Neuron (in vitro differentiated cells): ENCODE measurements around the gene CASKIN1.

Experiments used
- H2AFZ ChIP-seq: one replicate; pipeline ENCODE4 v1.6.1; 2013; ENCODE audit warnings: low read depth, mild to moderate bottlenecking, inconsistent platforms, low read length, moderate library complexity
- H3K27me3 ChIP-seq: one replicate; pipeline ENCODE4 v1.6.1; 2013; ENCODE audit warnings: low read length; ENCODE audit not compliant: insufficient read depth
- H3K36me3 ChIP-seq: one replicate; pipeline ENCODE4 v1.6.1; 2013; ENCODE audit warnings: low read length; ENCODE audit not compliant: insufficient read depth
- H3K4me1 ChIP-seq: one replicate; pipeline ENCODE4 v1.6.1; 2013; ENCODE audit warnings: low read length; ENCODE audit not compliant: insufficient read depth
- H3K4me3 ChIP-seq: 2 replicates; pipeline ENCODE4 v1.5.1; 2013; ENCODE audit warnings: mild to moderate bottlenecking, low read length, moderate library complexity
- H3K9me3 ChIP-seq: one replicate; pipeline ENCODE4 v1.6.1; 2013; ENCODE audit warnings: low read length

Gene CASKIN1

DNA sequence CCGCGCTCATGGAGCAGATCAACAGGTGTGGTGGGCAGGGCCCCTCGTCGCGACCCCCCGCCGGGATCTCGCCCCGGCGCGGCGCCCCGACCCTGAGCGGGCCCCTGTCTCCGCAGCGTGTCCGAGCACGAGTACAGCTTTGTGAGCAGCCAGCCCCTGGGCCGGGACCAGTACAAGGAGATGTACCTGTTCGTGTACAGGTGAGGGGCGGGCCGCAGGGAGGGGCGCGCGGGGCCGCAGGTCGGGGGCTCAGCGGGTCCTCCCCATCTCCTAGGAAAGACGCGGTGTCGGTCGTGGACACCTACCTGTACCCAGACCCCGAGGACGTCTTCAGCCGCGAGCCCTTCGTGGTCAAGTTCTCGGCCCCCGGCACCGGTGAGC is 40.7 kb upstream of the CASKIN1 start:
- Histone ChIP-seq H2AFZ (no peak overlapping the region), H3K4me3 (no peak overlapping the region), H3K4me1 (no peaks in the 10 kb centered on the region), H3K27me3 (no peaks in the 10 kb centered on the region), H3K36me3 (peaks cover 55% of the 10 kb centered on the region), H3K9me3 (no peaks in the 10 kb centered on the region)

- no peaks in the 10 kb centered on the region for H3K4me1 ChIP-seq
- H3K4me3 ChIP-seq, result no peak within 1 kb of the TSS
- H2AFZ ChIP-seq, result no peak within 1 kb of the TSS
- peaks cover 60% of the 10 kb centered on the region for H3K36me3 ChIP-seq
- H3K27me3 ChIP-seq, result no peaks in the 10 kb centered on the region
- no peaks in the 10 kb centered on the region for H3K9me3 ChIP-seq
Observed at GRCh38 chr16:2236337-2237101, 40.1 kb upstream of the CASKIN1 start, which contains the start of gene DNASE1L2. TSS of gene DNASE1L2 (plus strand) at chr16:2236444. CDS start at chr16:2236817, 373 bp downstream.

DNA sequence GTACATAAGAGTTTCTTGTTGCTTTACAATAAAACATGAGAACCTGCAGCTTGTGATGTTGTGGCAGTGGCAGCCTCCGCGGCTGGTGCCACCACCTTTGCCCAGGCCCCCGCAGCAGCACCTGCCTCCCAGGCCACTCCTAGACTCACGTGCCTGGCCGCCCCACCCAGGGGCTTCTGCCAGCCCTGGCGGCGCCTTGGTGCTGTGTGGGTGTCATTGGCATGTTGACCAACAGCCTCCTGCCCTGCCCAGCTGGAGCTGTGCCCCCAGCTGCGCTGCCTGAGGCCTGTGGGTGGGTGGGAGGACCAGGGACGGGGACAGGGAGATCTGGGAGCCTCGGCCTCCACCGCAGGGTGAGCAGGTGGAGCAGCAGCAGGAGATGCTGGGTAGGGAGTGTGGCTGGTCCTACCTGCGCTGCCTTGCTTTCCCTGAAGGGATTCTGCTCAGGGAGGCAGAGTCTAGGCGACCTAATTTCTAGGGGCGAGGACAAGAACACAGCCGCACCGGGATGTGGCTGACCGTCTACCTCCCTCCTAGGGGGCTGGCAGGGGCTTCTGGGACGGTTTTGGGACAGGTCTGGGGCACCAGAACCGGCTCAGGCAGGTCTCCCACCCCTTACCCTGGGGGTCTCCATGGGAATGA is 39.4 kb upstream of the CASKIN1 start:
- Histone ChIP-seq H3K4me3 (no peak overlapping the region), H3K4me1 (no peaks in the 10 kb centered on the region), H3K27me3 (no peaks in the 10 kb centered on the region), H3K9me3 (no peaks in the 10 kb centered on the region), H2AFZ (no peak overlapping the region), H3K36me3 (peaks cover 66% of the 10 kb centered on the region)

DNA sequence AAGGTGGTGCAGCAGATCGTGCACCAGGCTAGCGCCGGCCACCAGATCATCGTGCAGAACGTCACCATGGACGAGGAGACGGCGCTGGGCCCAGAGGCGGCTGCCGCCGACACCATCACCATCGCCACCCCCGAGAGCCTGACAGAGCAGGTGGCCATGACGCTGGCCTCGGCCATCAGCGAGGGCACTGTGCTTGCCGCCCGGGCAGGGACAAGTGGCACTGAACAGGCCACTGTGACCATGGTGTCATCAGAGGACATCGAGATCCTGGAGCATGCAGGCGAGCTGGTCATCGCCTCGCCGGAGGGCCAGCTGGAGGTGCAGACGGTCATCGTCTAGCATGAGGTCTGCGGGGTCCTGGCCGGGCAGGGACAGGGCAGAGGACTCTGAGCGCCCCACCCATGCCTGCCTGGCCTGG is 38.8 kb upstream of the CASKIN1 start:
- Histone ChIP-seq H3K36me3 (peaks cover 69% of the 10 kb centered on the region), H3K4me3 (no peak overlapping the region)

GRCh38 chr16:2234813-2235170 is 38.4 kb upstream of the CASKIN1 start:
- Histone ChIP-seq H3K36me3 (peaks cover 71% of the 10 kb centered on the region), H3K9me3 (no peaks in the 10 kb centered on the region), H2AFZ (no peak overlapping the region), H3K4me1 (no peaks in the 10 kb centered on the region), H3K27me3 (no peaks in the 10 kb centered on the region), H3K4me3 (no peak overlapping the region)

More for the DNA sequence above, 38.8 kb upstream of the CASKIN1 start:
- no peaks in the 10 kb centered on the region for H3K9me3 ChIP-seq
- H3K4me1 ChIP-seq, result no peaks in the 10 kb centered on the region
- H2AFZ ChIP-seq, result no peak overlapping the region
- H3K27me3 ChIP-seq, result no peaks in the 10 kb centered on the region

DNA sequence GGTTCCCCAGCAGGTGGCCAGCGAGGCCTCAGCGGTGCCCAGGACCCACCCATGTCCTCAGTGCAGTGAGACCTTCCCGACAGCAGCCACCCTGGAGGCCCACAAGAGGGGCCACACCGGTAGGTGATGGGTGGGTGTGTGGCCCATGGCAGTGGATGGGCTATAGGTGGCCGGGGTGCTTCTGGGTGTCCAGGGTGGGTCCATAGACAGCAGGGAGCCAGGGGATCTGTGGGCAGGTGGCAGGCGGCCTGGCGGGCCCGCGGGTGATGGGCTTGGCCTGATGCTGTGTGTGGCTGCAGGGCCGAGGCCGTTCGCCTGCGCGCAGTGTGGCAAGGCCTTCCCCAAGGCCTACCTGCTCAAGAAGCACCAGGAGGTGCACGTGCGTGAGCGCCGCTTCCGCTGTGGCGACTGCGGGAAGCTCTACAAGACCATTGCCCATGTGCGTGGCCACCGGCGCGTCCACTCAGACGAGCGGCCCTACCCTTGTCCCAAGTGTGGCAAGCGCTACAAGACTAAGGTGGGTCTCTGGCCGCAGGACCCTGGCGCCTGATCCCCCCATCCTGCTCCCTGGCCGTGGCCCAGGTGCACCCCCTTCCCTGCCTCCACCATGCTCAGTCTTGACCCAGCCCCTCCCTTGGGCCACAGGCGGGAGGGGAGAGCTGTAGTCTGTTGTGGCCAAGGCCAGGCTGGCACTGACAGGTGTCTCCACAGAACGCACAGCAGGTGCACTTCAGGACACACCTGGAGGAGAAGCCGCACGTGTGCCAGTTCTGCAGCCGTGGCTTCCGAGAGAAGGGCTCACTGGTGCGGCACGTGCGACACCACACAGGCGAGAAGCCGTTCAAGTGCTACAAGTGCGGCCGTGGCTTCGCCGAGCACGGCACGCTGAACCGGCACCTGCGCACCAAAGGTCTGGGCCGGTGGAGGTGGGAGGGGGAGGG is 37.7 kb upstream of the CASKIN1 start:
- H3K4me1 ChIP-seq, result no peaks in the 10 kb centered on the region
- no peaks in the 10 kb centered on the region for H3K27me3 ChIP-seq
- peaks cover 71% of the 10 kb centered on the region for H3K36me3 ChIP-seq
- no peaks in the 10 kb centered on the region for H3K9me3 ChIP-seq
- H3K4me3 ChIP-seq, result no peak overlapping the region
- H2AFZ ChIP-seq, result no peak overlapping the region

DNA sequence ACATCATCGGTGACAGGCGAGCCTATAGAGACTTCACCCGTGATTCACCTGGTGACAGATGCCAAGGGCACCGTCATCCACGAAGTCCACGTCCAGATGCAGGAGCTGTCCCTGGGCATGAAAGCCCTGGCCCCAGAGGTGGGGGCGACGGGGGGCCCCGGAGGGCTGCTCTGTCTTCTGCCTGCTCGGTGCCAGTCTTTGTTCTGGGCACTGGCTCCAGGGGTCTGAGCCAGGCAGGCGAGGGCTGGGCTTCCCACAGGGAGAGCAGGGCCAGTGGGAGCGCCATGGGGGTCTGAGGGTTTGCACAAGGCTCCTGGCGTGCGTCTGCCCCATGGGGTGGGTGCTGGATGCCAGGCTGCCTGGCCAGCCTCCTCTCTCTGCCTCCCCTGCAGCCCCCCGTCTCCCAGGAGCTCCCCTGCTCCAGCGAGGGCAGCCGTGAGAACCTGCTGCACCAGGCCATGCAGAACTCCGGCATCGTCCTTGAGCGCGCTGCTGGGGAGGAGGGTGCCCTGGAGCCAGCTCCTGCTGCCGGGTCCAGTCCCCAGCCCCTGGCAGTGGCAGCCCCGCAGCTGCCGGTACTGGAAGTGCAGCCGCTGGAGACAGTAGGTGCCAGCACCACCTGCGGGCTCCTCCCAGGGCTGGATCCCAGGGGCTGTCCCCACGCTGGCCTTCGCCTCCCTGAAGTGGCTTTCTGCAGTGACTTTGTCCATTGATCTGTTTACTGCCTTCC is 36.8 kb upstream of the CASKIN1 start:
- Histone ChIP-seq H3K27me3 (no peaks in the 10 kb centered on the region), H3K4me3 (no peak overlapping the region), H3K9me3 (no peaks in the 10 kb centered on the region), H2AFZ (no peak overlapping the region), H3K4me1 (no peaks in the 10 kb centered on the region), H3K36me3 (peaks cover 74% of the 10 kb centered on the region)

DNA sequence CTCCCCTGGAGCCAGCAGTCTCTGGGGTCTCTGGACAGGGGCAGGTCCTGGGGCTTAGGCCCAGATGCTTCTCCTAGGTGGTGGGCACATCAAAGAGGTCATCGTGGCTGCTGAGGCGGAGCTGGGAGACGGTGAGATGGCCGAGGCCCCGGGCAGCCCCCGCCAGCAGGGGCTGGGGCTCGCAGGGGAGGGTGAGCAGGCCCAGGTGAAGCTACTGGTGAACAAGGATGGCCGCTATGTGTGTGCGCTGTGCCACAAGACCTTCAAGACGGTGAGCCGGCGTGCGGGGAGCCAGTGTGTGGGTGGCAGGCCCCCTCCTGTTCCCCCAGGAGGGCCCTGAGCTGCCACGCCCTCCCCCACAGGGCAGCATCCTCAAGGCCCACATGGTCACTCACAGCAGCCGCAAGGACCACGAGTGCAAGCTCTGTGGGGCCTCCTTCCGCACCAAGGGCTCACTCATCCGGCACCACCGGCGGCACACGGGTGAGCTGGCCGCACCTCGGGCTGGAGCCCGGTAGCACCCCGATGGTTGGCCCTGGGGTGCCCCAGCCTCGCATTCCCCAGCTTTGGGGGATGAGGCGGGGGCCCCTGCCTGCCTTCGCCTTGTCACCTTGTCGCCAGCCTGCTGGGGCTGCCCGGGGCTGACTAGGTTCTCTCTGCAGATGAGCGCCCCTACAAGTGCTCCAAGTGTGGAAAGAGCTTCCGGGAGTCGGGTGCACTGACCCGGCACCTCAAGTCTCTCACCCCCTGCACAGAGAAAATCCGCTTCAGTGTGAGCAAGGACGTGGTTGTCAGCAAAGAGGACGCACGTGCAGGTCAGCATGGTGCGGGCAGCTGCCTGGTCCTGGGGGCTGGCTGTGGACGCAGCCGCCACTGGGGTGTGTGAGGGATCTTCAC is 35.9 kb upstream of the CASKIN1 start:
- no peaks in the 10 kb centered on the region for H3K27me3 ChIP-seq
- no peak overlapping the region for H2AFZ ChIP-seq
- H3K9me3 ChIP-seq, result no peaks in the 10 kb centered on the region
- peaks cover 76% of the 10 kb centered on the region for H3K36me3 ChIP-seq
- H3K4me1 ChIP-seq, result no peaks in the 10 kb centered on the region
- H3K4me3 ChIP-seq, result no peak overlapping the region

- Histone ChIP-seq H3K4me1 (no peaks in the 10 kb centered on the region), H2AFZ (no peak overlapping the region), H3K4me3 (no peak overlapping the region), H3K9me3 (no peaks in the 10 kb centered on the region), H3K27me3 (no peaks in the 10 kb centered on the region), H3K36me3 (peaks cover 85% of the 10 kb centered on the region)
Observed at GRCh38 chr16:2231016-2231931, 34.9 kb upstream of the CASKIN1 start.

DNA sequence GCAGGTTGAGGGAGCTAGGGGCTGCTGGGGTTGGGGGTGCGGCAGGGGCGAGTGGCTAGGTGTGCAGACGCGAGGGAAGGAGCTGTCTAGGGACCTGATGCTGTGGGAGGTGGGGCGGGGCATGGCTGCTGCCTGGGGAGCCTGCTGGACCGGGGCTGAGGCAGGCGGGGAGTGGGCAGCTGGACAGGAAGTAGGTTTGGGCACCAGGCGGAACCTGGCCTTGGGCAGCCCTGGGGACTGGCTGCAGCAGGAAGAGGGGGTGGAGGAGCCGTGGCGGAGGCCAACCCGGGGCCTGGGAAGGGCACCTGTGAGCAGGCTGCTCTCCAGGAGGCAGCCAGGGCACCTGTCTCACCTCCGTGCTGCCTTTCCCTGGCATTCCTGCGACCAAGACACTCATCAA is 34.0 kb upstream of the CASKIN1 start:
- Histone ChIP-seq H3K9me3 (no peaks in the 10 kb centered on the region), H3K4me3 (no peak overlapping the region), H2AFZ (no peak overlapping the region), H3K4me1 (no peaks in the 10 kb centered on the region), H3K27me3 (no peaks in the 10 kb centered on the region), H3K36me3 (peaks cover 82% of the 10 kb centered on the region)

DNA sequence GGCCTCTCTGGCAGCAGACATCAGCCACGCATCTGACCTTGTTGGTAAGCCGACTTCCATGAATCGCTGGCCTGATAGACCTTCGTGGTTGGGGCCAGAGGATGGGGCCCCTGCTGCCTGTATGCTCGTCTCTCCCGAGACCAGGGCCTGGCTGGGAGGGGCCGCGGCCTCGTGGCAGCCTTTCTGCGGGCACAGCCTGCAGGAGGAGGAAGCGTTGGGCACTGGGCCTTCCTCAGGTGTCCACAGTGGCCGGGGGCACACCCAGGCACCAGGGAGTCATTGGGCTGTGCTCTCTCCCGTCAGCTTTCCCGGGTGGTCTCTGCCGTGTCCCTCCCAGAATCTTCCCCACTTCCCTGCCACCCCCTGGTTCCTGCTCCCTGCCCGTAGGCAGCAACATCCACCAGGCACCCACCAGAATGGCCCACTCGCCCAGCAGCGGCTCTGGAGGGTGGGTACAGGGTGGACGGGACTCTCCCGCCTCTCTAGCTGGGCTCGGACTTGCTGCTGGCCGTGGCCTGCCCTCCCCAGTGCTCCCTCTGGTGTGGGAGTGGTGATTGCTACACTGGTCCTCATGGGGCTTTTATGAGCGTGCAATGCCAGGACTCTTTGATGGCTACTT is 33.3 kb upstream of the CASKIN1 start:
- Histone ChIP-seq H3K9me3 (no peaks in the 10 kb centered on the region), H3K27me3 (no peaks in the 10 kb centered on the region), H2AFZ (no peak overlapping the region), H3K4me1 (peaks cover 4% of the 10 kb centered on the region), H3K4me3 (no peak overlapping the region), H3K36me3 (peaks cover 77% of the 10 kb centered on the region)
